Muscle layer of colon (tissue), 2 donors: Measurements from ENCODE around the gene RRP12.

Source experiments
- H3K27ac ChIP-seq: one replicate; pipeline ENCODE4 v1.7.0; 2013; ENCODE audit warnings: low read depth, mild to moderate bottlenecking, low read length, moderate library complexity
- H3K27me3 ChIP-seq, 2 donors: one replicate each; pipeline ENCODE4 v1.7.0; 2013; ENCODE audit warnings: low read length in 2 of 2, mild to moderate bottlenecking in 2 of 2; ENCODE audit not compliant: insufficient read depth in 2 of 2, control insufficient read depth in 1 of 2
- H3K36me3 ChIP-seq: one replicate; pipeline ENCODE4 v1.7.0; 2013; ENCODE audit warnings: mild to moderate bottlenecking, low read length; ENCODE audit not compliant: insufficient read depth
- H3K4me1 ChIP-seq: one replicate; pipeline ENCODE4 v1.7.0; 2013; ENCODE audit warnings: mild to moderate bottlenecking, low read length; ENCODE audit not compliant: insufficient read depth
- H3K4me3 ChIP-seq, 2 donors: one replicate each; pipeline ENCODE4 v1.7.0; 2013; ENCODE audit warnings: low read length in 2 of 2, low read depth in 1 of 2, mild to moderate bottlenecking in 1 of 2, moderate library complexity in 1 of 2
- H3K9ac ChIP-seq: one replicate; pipeline ENCODE4 v1.7.0; 2013; ENCODE audit warnings: low read length
- H3K9me3 ChIP-seq: one replicate; pipeline ENCODE4 v1.7.0; 2013; ENCODE audit warnings: mild to moderate bottlenecking, low read length
- donor health status: abdominal sarcoma.
- donor health status: Adenocarcinoma of cecum.

Gene RRP12

GRCh38 chr10:97332591-97333350, 68.4 kb downstream of the RRP12 start:
- peaks cover 20% of the 10 kb centered on the region for H3K4me1 ChIP-seq
- H3K36me3 ChIP-seq, result peaks cover 11% of the 10 kb centered on the region
- peak overlapping the region; percentile 94 for H3K27ac ChIP-seq
- H3K9ac ChIP-seq, result peak overlapping the region; percentile 77
- peak overlapping the region; percentile 78 to 79 for H3K4me3 ChIP-seq
- no peaks in the 10 kb centered on the region for H3K27me3 ChIP-seq
- no peaks in the 10 kb centered on the region for H3K9me3 ChIP-seq

GRCh38 chr10:97331153-97331703, 69.9 kb downstream of the RRP12 start:
- peaks cover 15% of the 10 kb centered on the region for H3K4me1 ChIP-seq
- peak overlapping the region in 1 of 2 donors; percentile 6 for H3K4me3 ChIP-seq
- no peaks in the 10 kb centered on the region for H3K27me3 ChIP-seq
- H3K27ac ChIP-seq, result no peak overlapping the region
- H3K36me3 ChIP-seq, result peaks cover 11% of the 10 kb centered on the region
- H3K9me3 ChIP-seq, result no peaks in the 10 kb centered on the region
- H3K9ac ChIP-seq, result no peak overlapping the region

GRCh38 chr10:97329766-97330165, 71.4 kb downstream of the RRP12 start:
- Histone ChIP-seq H3K36me3 (peaks cover 11% of the 10 kb centered on the region), H3K4me1 (peaks cover 15% of the 10 kb centered on the region), H3K27ac (no peak overlapping the region), H3K4me3 (no peak overlapping the region), H3K9me3 (no peaks in the 10 kb centered on the region), H3K9ac (no peak overlapping the region), H3K27me3 (no peaks in the 10 kb centered on the region)

- Histone ChIP-seq H3K9ac (no peak overlapping the region), H3K27ac (no peak overlapping the region), H3K4me3 (no peak overlapping the region), H3K4me1 (peaks cover 15% of the 10 kb centered on the region), H3K27me3 (no peaks in the 10 kb centered on the region), H3K9me3 (no peaks in the 10 kb centered on the region), H3K36me3 (peaks cover 11% of the 10 kb centered on the region)
Observed at GRCh38 chr10:97328646-97329453, 72.3 kb downstream of the RRP12 start.

DNA sequence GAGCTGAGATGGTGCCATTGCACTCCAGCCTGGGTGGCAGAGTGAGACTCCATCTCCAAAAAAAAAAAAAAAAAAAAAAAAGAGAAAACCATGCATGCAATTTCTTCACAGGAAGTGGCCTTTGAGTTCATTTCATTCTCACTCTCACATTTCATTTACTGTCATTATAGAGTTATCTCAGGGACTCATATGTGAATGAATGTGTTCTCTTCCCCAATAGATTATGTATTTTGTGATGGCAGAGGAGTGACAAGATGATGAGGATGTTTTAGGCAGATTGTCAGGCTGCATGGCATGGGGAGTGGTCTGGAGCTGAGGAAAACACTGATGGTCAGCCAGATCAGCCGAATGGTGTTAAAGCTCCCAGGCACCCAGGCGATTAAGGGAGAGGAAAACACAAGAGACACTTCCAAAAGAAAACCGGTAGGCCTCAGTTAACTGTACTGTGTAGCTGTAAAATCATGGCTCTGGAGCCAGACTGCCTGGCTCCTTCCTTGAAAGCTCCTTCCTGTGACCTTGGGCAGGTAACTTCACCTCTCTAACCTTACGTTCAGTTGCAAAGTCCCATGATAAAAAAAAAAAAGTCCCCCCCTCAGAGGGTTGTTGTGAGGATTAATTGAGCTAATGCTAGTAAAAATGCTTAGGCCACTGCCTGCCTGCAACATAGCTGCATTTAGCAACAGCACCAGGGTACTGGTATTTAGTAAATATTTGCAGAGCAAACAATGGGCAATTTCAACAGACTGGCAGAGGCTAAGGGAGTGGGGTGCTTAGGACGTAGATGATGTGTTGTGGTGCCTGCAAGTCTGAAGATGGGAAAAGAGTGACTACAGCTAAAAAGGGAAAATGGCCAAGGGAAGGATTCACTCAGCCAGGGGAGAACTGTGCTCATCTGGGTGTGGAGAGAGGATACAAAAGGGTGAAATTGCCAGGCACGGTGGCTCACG, 73.5 kb downstream of the RRP12 start:
- no peak overlapping the region for H3K9ac ChIP-seq
- peaks cover 15% of the 10 kb centered on the region for H3K4me1 ChIP-seq
- no peak overlapping the region for H3K4me3 ChIP-seq
- H3K9me3 ChIP-seq, result no peaks in the 10 kb centered on the region
- H3K27ac ChIP-seq, result no peak overlapping the region
- H3K27me3 ChIP-seq, result no peaks in the 10 kb centered on the region
- H3K36me3 ChIP-seq, result peaks cover 11% of the 10 kb centered on the region

- H3K27ac ChIP-seq, result no peak overlapping the region
- H3K4me3 ChIP-seq, result no peak overlapping the region
- H3K27me3 ChIP-seq, result no peaks in the 10 kb centered on the region
- peaks cover 11% of the 10 kb centered on the region for H3K36me3 ChIP-seq
- peaks cover 17% of the 10 kb centered on the region for H3K4me1 ChIP-seq
- H3K9ac ChIP-seq, result no peak overlapping the region
- H3K9me3 ChIP-seq, result no peaks in the 10 kb centered on the region
Observed at GRCh38 chr10:97325754-97326153, 75.4 kb downstream of the RRP12 start.

DNA sequence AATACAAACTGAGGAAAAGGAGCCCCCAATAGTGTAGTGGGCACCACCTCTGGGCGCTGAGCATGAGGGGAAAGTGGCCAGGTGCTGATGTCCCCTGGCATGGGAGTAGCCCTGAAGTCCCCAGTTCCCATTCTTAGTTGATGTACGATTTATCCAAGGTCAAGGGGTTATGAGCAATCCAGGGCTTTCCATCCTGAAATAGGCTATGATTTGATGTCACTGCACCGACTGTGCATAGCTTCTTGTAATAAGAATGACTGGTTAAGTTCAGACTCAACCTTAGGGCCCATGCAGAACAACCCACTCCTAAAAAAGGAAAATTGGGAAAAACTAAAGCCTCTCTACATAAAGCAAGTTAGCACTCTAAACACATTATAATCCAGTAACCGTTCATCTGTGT, 77.6 kb downstream of the RRP12 start:
- Histone ChIP-seq H3K4me3 (no peak overlapping the region), H3K27me3 (no peaks in the 10 kb centered on the region), H3K27ac (no peak overlapping the region), H3K4me1 (peaks cover 15% of the 10 kb centered on the region), H3K36me3 (peaks cover 1% of the 10 kb centered on the region), H3K9me3 (no peaks in the 10 kb centered on the region), H3K9ac (no peak overlapping the region)

GRCh38 chr10:97321804-97322190, 79.3 kb downstream of the RRP12 start:
- Histone ChIP-seq H3K9me3 (no peaks in the 10 kb centered on the region), H3K27me3 (no peaks in the 10 kb centered on the region), H3K36me3 (no peaks in the 10 kb centered on the region), H3K4me1 (peaks cover 15% of the 10 kb centered on the region), H3K4me3 (peak overlapping the region in 1 of 2 donors; percentile 12), H3K27ac (no peak overlapping the region), H3K9ac (no peak overlapping the region)

DNA sequence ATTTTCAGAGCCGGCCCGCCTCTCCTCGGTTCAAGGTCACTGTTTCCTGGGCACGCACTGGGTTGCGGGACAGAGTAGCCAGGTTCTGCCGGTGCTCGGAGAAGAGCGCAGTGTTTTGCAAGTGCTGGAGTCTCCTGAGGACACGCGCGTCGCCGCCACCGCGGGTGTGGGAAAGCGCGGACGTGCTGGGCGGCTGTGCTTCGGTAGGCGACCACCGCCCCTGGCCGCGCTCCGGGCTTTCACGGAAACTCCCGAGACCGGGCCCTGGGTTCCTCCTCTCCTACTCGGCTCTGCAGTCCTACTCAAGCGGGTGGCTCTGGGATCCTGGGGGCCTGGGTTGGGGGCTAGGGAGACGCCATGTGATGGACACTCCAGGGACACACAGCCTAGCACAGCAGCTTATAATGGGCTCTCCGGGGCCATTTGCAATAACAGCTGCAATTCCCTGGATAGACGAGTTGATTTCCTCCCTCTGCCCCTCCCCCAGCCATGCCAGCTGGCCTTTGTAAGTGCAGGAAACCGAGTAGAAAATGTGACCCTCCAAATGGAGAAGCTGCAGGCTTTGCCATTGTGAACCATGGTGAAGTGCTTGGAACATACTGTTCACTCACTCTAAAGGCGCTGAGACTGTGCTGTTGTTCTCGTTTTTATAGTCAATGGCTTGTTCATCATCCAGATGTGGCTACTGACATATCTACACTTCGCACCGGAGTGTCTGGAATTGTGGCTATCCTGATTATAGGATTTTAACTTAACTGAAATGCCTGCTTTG, 79.9 kb downstream of the RRP12 start:
- peak overlapping the region; percentile 79 to 99 for H3K4me3 ChIP-seq

DNA sequence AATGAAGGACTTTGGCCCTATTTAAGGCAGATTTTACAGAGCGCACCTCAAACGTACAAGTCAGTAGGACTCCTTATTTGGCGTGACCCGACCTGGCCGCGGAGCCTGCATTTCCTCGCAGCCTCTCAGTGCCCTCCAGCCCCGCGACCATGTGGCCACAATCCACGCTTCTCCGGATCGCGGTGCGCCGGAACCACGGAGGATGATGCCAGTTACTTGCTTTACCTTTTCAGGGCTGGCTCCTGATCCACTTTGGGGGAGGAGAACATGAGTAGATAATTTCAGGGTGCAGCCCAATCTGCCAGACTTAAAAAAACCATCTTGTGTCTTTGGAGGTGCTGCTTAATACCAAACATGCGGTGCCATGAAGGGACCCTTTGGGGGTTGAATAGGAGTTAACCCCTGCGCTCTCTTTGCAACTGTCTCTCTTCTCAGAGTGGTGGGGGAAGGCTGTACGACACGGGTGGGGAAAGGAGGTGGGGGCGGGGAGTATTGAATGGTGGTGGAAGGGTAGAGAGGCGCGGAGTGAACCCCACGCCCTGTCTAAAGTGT, 80.6 kb downstream of the RRP12 start:
- H3K27me3 ChIP-seq, result no peaks in the 10 kb centered on the region
- H3K9ac ChIP-seq, result no peak overlapping the region
- no peaks in the 10 kb centered on the region for H3K36me3 ChIP-seq
- H3K4me3 ChIP-seq, result peak overlapping the region; percentile 79 to 99
- peaks cover 15% of the 10 kb centered on the region for H3K4me1 ChIP-seq
- peak overlapping the region; percentile 56 for H3K27ac ChIP-seq
- no peaks in the 10 kb centered on the region for H3K9me3 ChIP-seq

More for the DNA sequence above, 79.9 kb downstream of the RRP12 start:
- H3K36me3 ChIP-seq, result no peaks in the 10 kb centered on the region
- H3K4me1 ChIP-seq, result peaks cover 15% of the 10 kb centered on the region
- H3K27me3 ChIP-seq, result no peaks in the 10 kb centered on the region
- H3K27ac ChIP-seq, result peak overlapping the region; percentile 56
- no peaks in the 10 kb centered on the region for H3K9me3 ChIP-seq
- H3K9ac ChIP-seq, result no peak overlapping the region
